H9 (cell line): Measurements from ENCODE around the gene SWI5. TPM values are rescaled to one million over a fixed set of nuclear protein-coding genes. Genes with fewer than 3 reads are reported as not detected.
A peak's percentile ranks its signal among the peaks of the same experiment; 100 is the strongest.

Experiments used
- DNase-seq: peaks from one replicate; pipeline ENCODE4 v3.0.0-alpha.2; 2017
- H2AFZ ChIP-seq: one replicate; pipeline ENCODE4 v1.6.1; 2013; ENCODE audit warnings: mild to moderate bottlenecking, low read length, control low read depth, moderate library complexity
- H2AK5ac ChIP-seq: 2 replicates; pipeline ENCODE4 v1.6.1; 2013; ENCODE audit warnings: low read length, control low read depth, mixed read lengths; ENCODE audit not compliant: insufficient read length
- H2BK120ac ChIP-seq: one replicate; pipeline ENCODE4 v1.6.1; 2013; ENCODE audit warnings: low read depth, mild to moderate bottlenecking, low read length, control low read depth, inconsistent platforms; ENCODE audit not compliant: poor library complexity, severe bottlenecking
- H2BK12ac ChIP-seq: 2 replicates; pipeline ENCODE4 v1.6.1; 2013; ENCODE audit warnings: low read length, control low read depth, mixed read lengths, low read depth; ENCODE audit not compliant: insufficient read length
- H2BK15ac ChIP-seq: 2 replicates; pipeline ENCODE4 v1.6.1; 2013; ENCODE audit warnings: low read depth, low read length, control low read depth
- H2BK20ac ChIP-seq: one replicate; pipeline ENCODE4 v1.6.1; 2013; ENCODE audit warnings: low read depth, mild to moderate bottlenecking, low read length, control low read depth, inconsistent platforms; ENCODE audit not compliant: poor library complexity, severe bottlenecking
- H2BK5ac ChIP-seq: 2 replicates; pipeline ENCODE4 v1.6.1; 2013; ENCODE audit warnings: low read length, control low read depth, mixed read lengths; ENCODE audit not compliant: insufficient read length
- H3K14ac ChIP-seq: 2 replicates; pipeline ENCODE4 v1.6.1; 2013; ENCODE audit warnings: low read length, control low read depth; ENCODE audit not compliant: insufficient read depth
- H3K18ac ChIP-seq: 2 replicates; pipeline ENCODE4 v1.6.1; 2013; ENCODE audit warnings: low read depth, mild to moderate bottlenecking, mixed read lengths, low read length, control low read depth; ENCODE audit not compliant: insufficient read length
- H3K23ac ChIP-seq: 2 replicates; pipeline ENCODE4 v1.6.1; 2013; ENCODE audit warnings: low read length, control low read depth, mixed read lengths, low read depth; ENCODE audit not compliant: insufficient read length
- H3K23me2 ChIP-seq: 2 replicates; pipeline ENCODE4 v1.6.1; 2013; ENCODE audit warnings: low read depth, mild to moderate bottlenecking, mixed read lengths, low read length, control low read depth; ENCODE audit not compliant: insufficient read length, poor library complexity, severe bottlenecking
- H3K27ac ChIP-seq: 2 replicates; pipeline ENCODE4 v1.5.1; 2013; ENCODE audit warnings: low read length, control low read depth, mixed read lengths, low read depth; ENCODE audit not compliant: insufficient read length
- H3K27me3 ChIP-seq: 2 replicates; pipeline ENCODE4 v1.6.1; 2013; ENCODE audit warnings: low read length, control low read depth, inconsistent platforms; ENCODE audit not compliant: insufficient read depth
- H3K4ac ChIP-seq: 2 replicates; pipeline ENCODE4 v1.6.1; 2013; ENCODE audit warnings: low read depth, mild to moderate bottlenecking, control low read depth, inconsistent platforms, low read length, moderate library complexity
- H3K4me1 ChIP-seq: 2 replicates; pipeline ENCODE4 v1.6.1; 2013; ENCODE audit warnings: low read length, control low read depth, inconsistent platforms; ENCODE audit not compliant: insufficient read depth
- H3K4me2 ChIP-seq: 2 replicates; pipeline ENCODE4 v1.6.1; 2013; ENCODE audit warnings: low read length, control low read depth, mixed read lengths; ENCODE audit not compliant: insufficient read length, insufficient read depth
- H3K56ac ChIP-seq: 2 replicates; pipeline ENCODE4 v1.6.1; 2013; ENCODE audit warnings: low read depth, mild to moderate bottlenecking, mixed read lengths, low read length, control low read depth; ENCODE audit not compliant: insufficient read length
- H3K79me1 ChIP-seq: 2 replicates; pipeline ENCODE4 v1.6.1; 2013; ENCODE audit warnings: low read depth, mild to moderate bottlenecking, moderate library complexity, low read length, control low read depth, inconsistent platforms; ENCODE audit not compliant: insufficient read depth, poor library complexity, severe bottlenecking
- H3K79me2 ChIP-seq: 2 replicates; pipeline ENCODE4 v1.6.1; 2013; ENCODE audit warnings: low read length, control low read depth, inconsistent platforms; ENCODE audit not compliant: insufficient read depth
- H3K9ac ChIP-seq: 2 replicates; pipeline ENCODE4 v1.6.1; 2013; ENCODE audit warnings: low read length, control low read depth, mixed read lengths; ENCODE audit not compliant: insufficient read length; ENCODE audit errors: extremely low read depth
- H3K9me3 ChIP-seq: one replicate; pipeline ENCODE4 v1.6.1; 2013; ENCODE audit warnings: low read depth, low read length, inconsistent platforms; ENCODE audit not compliant: control insufficient read depth
- H3T11ph ChIP-seq: one replicate; pipeline ENCODE4 v1.6.1; 2013; ENCODE audit warnings: mild to moderate bottlenecking, low read length, control low read depth, inconsistent platforms
- H4K20me1 ChIP-seq: one replicate; pipeline ENCODE4 v1.6.1; 2013; ENCODE audit not compliant: control insufficient read depth, insufficient read length, insufficient read depth
- H4K5ac ChIP-seq: 2 replicates; pipeline ENCODE4 v1.6.1; 2013; ENCODE audit warnings: low read depth, mild to moderate bottlenecking, mixed read lengths, low read length, control low read depth; ENCODE audit not compliant: insufficient read length
- H4K8ac ChIP-seq: replicated peaks from 2 replicates; pipeline ENCODE4 v1.6.1; 2013; ENCODE audit warnings: low read length, control low read depth, mixed read lengths, low read depth; ENCODE audit not compliant: insufficient read length
- H4K91ac ChIP-seq: 2 replicates; pipeline ENCODE4 v1.6.1; 2013; ENCODE audit warnings: low read depth, mild to moderate bottlenecking, moderate library complexity, mixed read lengths, low read length, control low read depth; ENCODE audit not compliant: insufficient read length
- H3K27ac Mint-ChIP-seq, 3 experiments: 2 replicates in 2 of 3; 3 replicates in 1 of 3; pipeline ENCODE4 v1.8.0; 2020 to 2021; ENCODE audit warnings: mixed read lengths in 3 of 3, mild to moderate bottlenecking in 1 of 3, moderate library complexity in 1 of 3
- H3K27me3 Mint-ChIP-seq: 2 replicates; pipeline ENCODE4 v1.8.0; 2021; ENCODE audit warnings: low read depth, mild to moderate bottlenecking, moderate library complexity, mixed read lengths
- H3K36me3 Mint-ChIP-seq, 3 experiments: 2 replicates in 2 of 3; 3 replicates in 1 of 3; pipeline ENCODE4 v1.8.0; 2020 to 2021; ENCODE audit warnings: low read depth in 3 of 3, mixed read lengths in 3 of 3; ENCODE audit not compliant: insufficient read depth in 1 of 3
- H3K4me1 Mint-ChIP-seq, 2 experiments: 2 replicates each; pipeline ENCODE4 v1.8.0; 2020; ENCODE audit warnings: mixed read lengths in 2 of 2
- H3K4me3 Mint-ChIP-seq, 2 experiments: 2 replicates in 1 of 2; 3 replicates in 1 of 2; pipeline ENCODE4 v1.8.0; 2020 to 2021; ENCODE audit warnings: mild to moderate bottlenecking in 2 of 2, mixed read lengths in 2 of 2, moderate library complexity in 1 of 2
- H3K9me3 Mint-ChIP-seq, 2 experiments: 2 replicates in 1 of 2; 3 replicates in 1 of 2; pipeline ENCODE4 v1.8.0; 2020; ENCODE audit warnings: mild to moderate bottlenecking in 2 of 2, mixed read lengths in 2 of 2, moderate library complexity in 1 of 2
- WGBS: extraction: QIAGEN DNeasy Blood & Tissue Kit; methylation state at CpG from one replicate; pipeline ENCODE4 v1.1.7; 2013; ENCODE audit warnings: missing lambda C conversion rate, low lambda C conversion rate, mixed read lengths; ENCODE audit not compliant: insufficient read length; ENCODE audit errors: extremely low coverage; 5-methylcytosine and 5-hydroxymethylcytosine counted together
- total RNA-seq: library from RNA; stranded (reverse); gene quantifications from 2 replicates; pipeline ENCODE4 v1.2.1, GENCODE V29; 2021
- TF ChIP-seq, protein P1 (sequence below): fragments of 200-600 bp; sonication (generic); conservative IDR thresholded peaks from 3 replicates; pipeline ENCODE4 v1.8.0; 2021; ENCODE audit warnings: antibody characterized with exemption, mild to moderate bottlenecking

The SWI5 gene
- total RNA-seq, 1 experiment from 2014 or later, result 25.6 TPM

DNA sequence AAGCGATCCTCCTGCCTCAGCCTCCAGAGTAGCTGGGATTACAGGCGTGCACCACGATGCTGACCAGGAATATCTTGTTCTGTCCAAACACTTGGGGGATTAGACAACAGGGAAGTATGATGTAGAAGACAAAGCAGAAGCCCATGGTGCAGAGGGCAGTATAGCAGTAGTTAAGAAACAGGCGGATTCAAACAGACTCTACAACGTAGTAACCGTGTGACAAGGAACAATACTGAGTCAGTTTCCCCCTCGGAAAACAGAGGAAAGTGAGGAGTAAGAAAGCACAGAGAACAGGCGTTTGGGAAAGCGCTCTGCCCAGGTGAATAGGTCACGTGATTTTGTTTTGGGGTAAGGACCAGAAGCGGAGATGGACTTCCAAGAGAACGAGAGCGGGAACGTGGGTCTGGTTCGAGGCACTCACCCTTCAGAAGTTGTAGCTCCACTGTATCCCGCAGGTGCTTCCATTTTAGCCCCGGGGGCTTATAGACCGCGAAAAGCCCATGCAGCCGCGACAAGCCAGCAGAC is 45.9 kb downstream of the SWI5 start:
- H2BK15ac ChIP-seq, result no peak overlapping the region
- Mint-ChIP-seq H3K4me3 (peak overlapping the region; percentile 98 to 99), H3K9me3 (no peaks in the 10 kb centered on the region; a peak in 1 of 5 replicates), H3K4me1 (peaks cover 6 to 12% of the 10 kb centered on the region in 2 experiments), H3K27me3 (no peaks in the 10 kb centered on the region), H3K36me3 (peaks cover 2 to 27% (median 20%) of the 10 kb centered on the region in 3 experiments; a peak in 6 of 7 replicates), H3K27ac (peak overlapping the region; percentile 97 to 100 (median 99))
- no peak overlapping the region for H2BK12ac ChIP-seq
- no peaks in the 10 kb centered on the region for H4K20me1 ChIP-seq
- no peak overlapping the region for H4K5ac ChIP-seq
- no peak overlapping the region for H2BK20ac ChIP-seq
- peak overlapping the region; percentile 84 for H3K9ac ChIP-seq
- peak overlapping the region; percentile 47 for H3K4me2 ChIP-seq
- peaks cover 3% of the 10 kb centered on the region for H3K79me1 ChIP-seq
- H4K91ac ChIP-seq, result no peak overlapping the region
- no peaks in the 10 kb centered on the region for H3K27me3 ChIP-seq
- H3K4ac ChIP-seq, result no peak overlapping the region
- TF ChIP-seq, protein P1, sequence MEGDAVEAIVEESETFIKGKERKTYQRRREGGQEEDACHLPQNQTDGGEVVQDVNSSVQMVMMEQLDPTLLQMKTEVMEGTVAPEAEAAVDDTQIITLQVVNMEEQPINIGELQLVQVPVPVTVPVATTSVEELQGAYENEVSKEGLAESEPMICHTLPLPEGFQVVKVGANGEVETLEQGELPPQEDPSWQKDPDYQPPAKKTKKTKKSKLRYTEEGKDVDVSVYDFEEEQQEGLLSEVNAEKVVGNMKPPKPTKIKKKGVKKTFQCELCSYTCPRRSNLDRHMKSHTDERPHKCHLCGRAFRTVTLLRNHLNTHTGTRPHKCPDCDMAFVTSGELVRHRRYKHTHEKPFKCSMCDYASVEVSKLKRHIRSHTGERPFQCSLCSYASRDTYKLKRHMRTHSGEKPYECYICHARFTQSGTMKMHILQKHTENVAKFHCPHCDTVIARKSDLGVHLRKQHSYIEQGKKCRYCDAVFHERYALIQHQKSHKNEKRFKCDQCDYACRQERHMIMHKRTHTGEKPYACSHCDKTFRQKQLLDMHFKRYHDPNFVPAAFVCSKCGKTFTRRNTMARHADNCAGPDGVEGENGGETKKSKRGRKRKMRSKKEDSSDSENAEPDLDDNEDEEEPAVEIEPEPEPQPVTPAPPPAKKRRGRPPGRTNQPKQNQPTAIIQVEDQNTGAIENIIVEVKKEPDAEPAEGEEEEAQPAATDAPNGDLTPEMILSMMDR, result no peak
- H3K56ac ChIP-seq, result no peak overlapping the region
- no CpG with 5 or more reads among the region's 21 CpGs for WGBS
- H2AFZ ChIP-seq, result peak overlapping the region; percentile 49
- H3K9me3 ChIP-seq, result no peaks in the 10 kb centered on the region
- peaks cover 7% of the 10 kb centered on the region for H3K23me2 ChIP-seq
- no peak overlapping the region for H3K18ac ChIP-seq
- H3K14ac ChIP-seq, result no peak overlapping the region
- H2BK120ac ChIP-seq, result no peak overlapping the region
- no peaks in the 10 kb centered on the region for H3K4me1 ChIP-seq
- no peak overlapping the region for H3K23ac ChIP-seq
- H3K27ac ChIP-seq, result no peak overlapping the region
- peak overlapping the region; percentile 93 for H4K8ac ChIP-seq
- no peak overlapping the region for H2AK5ac ChIP-seq
- H3K79me2 ChIP-seq, result peaks cover 2% of the 10 kb centered on the region; the same call in 1 of the 2 replicates
- no peak for DNase-seq
- no peak overlapping the region for H3T11ph ChIP-seq
- no peak overlapping the region for H2BK5ac ChIP-seq
